ENCODE measurements around the gene FOXJ3.

Gene FOXJ3

DNA sequence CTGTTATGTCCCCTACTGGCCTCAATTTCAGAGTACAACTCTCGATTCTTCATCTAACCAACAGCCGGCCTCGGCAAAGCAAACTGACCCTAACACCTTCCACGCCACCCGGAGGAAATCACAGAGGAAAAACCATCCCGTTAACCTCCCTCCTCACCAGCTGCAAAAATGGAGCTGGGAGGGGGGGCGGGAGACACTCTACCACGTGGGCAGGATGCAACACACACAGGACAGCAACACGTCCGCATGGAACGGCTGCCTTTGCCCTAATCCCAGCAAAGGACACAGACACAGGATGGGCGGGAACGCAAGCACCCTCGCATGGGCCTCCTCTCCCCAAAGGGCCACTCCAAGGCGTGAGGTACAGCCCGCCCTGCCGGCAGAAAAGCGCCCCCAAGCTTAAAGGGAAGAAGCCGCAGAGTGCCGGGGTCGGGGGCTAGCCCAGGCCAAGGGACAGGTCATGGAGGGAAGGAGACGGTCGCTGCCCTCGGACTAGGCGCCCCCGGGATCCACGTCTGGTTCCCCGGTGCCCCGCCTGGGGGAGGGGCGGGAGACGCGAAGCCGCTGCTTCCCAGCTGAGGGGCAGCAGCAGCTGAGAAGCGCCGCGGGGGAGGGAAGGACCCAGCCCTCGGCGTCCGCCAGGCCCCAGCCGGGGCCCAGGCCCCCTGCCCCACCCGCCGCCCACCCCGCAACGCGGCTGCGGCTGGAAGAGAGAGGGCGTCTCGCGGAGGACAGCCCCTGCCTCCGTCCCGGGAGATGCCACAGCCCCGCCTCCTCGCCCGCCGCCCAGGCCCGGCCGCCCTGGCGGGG lies 590 bp downstream of the FOXJ3 start (continued):
- TF ChIP-seq, protein P1, sequence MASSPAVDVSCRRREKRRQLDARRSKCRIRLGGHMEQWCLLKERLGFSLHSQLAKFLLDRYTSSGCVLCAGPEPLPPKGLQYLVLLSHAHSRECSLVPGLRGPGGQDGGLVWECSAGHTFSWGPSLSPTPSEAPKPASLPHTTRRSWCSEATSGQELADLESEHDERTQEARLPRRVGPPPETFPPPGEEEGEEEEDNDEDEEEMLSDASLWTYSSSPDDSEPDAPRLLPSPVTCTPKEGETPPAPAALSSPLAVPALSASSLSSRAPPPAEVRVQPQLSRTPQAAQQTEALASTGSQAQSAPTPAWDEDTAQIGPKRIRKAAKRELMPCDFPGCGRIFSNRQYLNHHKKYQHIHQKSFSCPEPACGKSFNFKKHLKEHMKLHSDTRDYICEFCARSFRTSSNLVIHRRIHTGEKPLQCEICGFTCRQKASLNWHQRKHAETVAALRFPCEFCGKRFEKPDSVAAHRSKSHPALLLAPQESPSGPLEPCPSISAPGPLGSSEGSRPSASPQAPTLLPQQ (tag by site-specific recombination; IDR thresholded peaks at IDR 0.05): peak; percentile 28
- TF ChIP-seq ZNF140 (tag by site-specific recombination; IDR thresholded peaks at IDR 0.05): no peak
- 0 out of 2 replicates have a peak, but pooled peaks have one; percentile 31 for TF ChIP-seq ZNF76 (tag by site-specific recombination; IDR thresholded peaks at IDR 0.05; ENCODE audit: borderline replicate concordance, low read depth)
- TF ChIP-seq PRDM1 (tag by site-specific recombination; IDR thresholded peaks at IDR 0.05): no peak
- TF ChIP-seq ZNF571 (tag by site-specific recombination; IDR thresholded peaks at IDR 0.05): no peak
- TF ChIP-seq ZNF155 (tag by site-specific recombination; IDR thresholded peaks at IDR 0.05): no peak
- TF ChIP-seq ZNF677 (tag by site-specific recombination; IDR thresholded peaks at IDR 0.05): no peak
- peak; percentile 15; the same call in 1 of the 2 replicates for TF ChIP-seq GLIS1 (tag by site-specific recombination; IDR thresholded peaks at IDR 0.05)
- peak; percentile 85 for TF ChIP-seq ZBTB8A (tag by site-specific recombination; IDR thresholded peaks at IDR 0.05)
- 0 out of 2 replicates have a peak, but pooled peaks have one; percentile 33 for TF ChIP-seq ZNF639 (tag by site-specific recombination; IDR thresholded peaks at IDR 0.05)
- TF ChIP-seq, protein P2, sequence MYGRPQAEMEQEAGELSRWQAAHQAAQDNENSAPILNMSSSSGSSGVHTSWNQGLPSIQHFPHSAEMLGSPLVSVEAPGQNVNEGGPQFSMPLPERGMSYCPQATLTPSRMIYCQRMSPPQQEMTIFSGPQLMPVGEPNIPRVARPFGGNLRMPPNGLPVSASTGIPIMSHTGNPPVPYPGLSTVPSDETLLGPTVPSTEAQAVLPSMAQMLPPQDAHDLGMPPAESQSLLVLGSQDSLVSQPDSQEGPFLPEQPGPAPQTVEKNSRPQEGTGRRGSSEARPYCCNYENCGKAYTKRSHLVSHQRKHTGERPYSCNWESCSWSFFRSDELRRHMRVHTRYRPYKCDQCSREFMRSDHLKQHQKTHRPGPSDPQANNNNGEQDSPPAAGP (tag by site-specific recombination; IDR thresholded peaks at IDR 0.05): peak; percentile 86
- TF ChIP-seq ZBTB17 (tag by site-specific recombination; IDR thresholded peaks at IDR 0.05): no peak
- TF ChIP-seq KLF1 (tag by site-specific recombination; IDR thresholded peaks at IDR 0.05): peak; percentile 51
- TF ChIP-seq ZNF423 (tag by site-specific recombination; IDR thresholded peaks at IDR 0.05): no peak
- TF ChIP-seq ZNF132 (tag by site-specific recombination; IDR thresholded peaks at IDR 0.05; ENCODE audit: borderline replicate concordance): no peak
- TF ChIP-seq SALL2 (tag by site-specific recombination; IDR thresholded peaks at IDR 0.05; ENCODE audit: borderline replicate concordance): no peak
- TF ChIP-seq, protein P3, sequence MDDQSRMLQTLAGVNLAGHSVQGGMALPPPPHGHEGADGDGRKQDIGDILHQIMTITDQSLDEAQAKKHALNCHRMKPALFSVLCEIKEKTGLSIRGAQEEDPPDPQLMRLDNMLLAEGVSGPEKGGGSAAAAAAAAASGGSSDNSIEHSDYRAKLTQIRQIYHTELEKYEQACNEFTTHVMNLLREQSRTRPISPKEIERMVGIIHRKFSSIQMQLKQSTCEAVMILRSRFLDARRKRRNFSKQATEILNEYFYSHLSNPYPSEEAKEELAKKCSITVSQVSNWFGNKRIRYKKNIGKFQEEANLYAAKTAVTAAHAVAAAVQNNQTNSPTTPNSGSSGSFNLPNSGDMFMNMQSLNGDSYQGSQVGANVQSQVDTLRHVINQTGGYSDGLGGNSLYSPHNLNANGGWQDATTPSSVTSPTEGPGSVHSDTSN (CRISPR knock-in tag; IDR thresholded peaks at IDR 0.05): no peak
- no peak for TF ChIP-seq MEIS1 (CRISPR knock-in tag; IDR thresholded peaks at IDR 0.05; ENCODE audit: borderline replicate concordance)
- TF ChIP-seq HIC1 (tag by site-specific recombination; IDR thresholded peaks at IDR 0.05): 0 out of 2 replicates have a peak, but pooled peaks have one; percentile 18
- no peak for TF ChIP-seq ZNF785 (tag by site-specific recombination; IDR thresholded peaks at IDR 0.05)
- peak; percentile 50 for TF ChIP-seq ZFP37 (tag by site-specific recombination; IDR thresholded peaks at IDR 0.05)
- TF ChIP-seq, protein P4, sequence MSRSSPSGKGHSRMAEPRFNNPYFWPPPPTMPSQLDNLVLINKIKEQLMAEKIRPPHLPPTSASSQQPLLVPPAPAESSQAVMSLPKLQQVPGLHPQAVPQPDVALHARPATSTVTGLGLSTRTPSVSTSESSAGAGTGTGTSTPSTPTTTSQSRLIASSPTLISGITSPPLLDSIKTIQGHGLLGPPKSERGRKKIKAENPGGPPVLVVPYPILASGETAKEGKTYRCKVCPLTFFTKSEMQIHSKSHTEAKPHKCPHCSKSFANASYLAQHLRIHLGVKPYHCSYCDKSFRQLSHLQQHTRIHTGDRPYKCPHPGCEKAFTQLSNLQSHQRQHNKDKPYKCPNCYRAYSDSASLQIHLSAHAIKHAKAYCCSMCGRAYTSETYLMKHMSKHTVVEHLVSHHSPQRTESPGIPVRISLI (tag by site-specific recombination; IDR thresholded peaks at IDR 0.05): no peak
- no peak for TF ChIP-seq ZNF146 (tag by site-specific recombination; IDR thresholded peaks at IDR 0.05)
- TF ChIP-seq, protein P5, sequence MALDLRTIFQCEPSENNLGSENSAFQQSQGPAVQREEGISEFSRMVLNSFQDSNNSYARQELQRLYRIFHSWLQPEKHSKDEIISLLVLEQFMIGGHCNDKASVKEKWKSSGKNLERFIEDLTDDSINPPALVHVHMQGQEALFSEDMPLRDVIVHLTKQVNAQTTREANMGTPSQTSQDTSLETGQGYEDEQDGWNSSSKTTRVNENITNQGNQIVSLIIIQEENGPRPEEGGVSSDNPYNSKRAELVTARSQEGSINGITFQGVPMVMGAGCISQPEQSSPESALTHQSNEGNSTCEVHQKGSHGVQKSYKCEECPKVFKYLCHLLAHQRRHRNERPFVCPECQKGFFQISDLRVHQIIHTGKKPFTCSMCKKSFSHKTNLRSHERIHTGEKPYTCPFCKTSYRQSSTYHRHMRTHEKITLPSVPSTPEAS (tag by site-specific recombination; IDR thresholded peaks at IDR 0.05): no peak
- TF ChIP-seq ZSCAN5A (tag by site-specific recombination; IDR thresholded peaks at IDR 0.05): no peak
- TF ChIP-seq TCF7L2 (IDR thresholded peaks at IDR 0.05; ENCODE audit: borderline replicate concordance, low read depth, low read length): no peak
- TF ChIP-seq WT1 (tag by site-specific recombination; IDR thresholded peaks at IDR 0.05): peak; percentile 17; the same call in 1 of the 2 replicates
- no peak for TF ChIP-seq ZNF391 (tag by site-specific recombination; IDR thresholded peaks at IDR 0.05; ENCODE audit: borderline replicate concordance, low read depth)

Measured in HEK293 (cell line).